Suppressor macrophage (primary cell): Measurements from ENCODE around the gene RLN3.
A peak's percentile ranks its signal among the peaks of the same experiment; 100 is the strongest.
"Not testable (repeated sequence)": the region's sequence is repeated elsewhere in the genome, so short reads cannot be mapped to it uniquely, and the experiment has no call there.

ENCODE experiments used
- DNase-seq, 4 experiments: peaks; one replicate each; pipeline ENCODE4 v3.0.0-alpha.2; 2020 to 2022

The RLN3 gene

DNA sequence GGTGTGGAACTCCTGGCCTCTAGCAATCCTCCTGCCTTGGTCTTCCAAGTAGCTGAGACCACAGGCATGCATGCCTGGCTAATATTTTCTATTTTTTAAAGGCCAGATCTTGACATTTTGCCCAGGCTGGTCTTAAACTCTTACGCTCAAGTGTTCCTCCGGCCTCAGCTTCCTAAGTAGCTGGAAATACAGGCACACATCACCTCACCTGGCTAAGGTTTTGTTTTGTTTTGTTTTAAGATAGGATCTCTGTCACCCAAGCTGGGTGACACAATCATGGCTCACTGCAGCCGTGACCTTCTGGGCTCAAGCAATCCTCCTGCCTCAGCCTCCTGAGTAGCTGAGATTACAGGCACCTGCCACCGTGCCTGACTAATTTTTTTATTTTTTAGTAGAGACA is 5.5 kb upstream of the RLN3 start:
- no peak for DNase-seq

DNA sequence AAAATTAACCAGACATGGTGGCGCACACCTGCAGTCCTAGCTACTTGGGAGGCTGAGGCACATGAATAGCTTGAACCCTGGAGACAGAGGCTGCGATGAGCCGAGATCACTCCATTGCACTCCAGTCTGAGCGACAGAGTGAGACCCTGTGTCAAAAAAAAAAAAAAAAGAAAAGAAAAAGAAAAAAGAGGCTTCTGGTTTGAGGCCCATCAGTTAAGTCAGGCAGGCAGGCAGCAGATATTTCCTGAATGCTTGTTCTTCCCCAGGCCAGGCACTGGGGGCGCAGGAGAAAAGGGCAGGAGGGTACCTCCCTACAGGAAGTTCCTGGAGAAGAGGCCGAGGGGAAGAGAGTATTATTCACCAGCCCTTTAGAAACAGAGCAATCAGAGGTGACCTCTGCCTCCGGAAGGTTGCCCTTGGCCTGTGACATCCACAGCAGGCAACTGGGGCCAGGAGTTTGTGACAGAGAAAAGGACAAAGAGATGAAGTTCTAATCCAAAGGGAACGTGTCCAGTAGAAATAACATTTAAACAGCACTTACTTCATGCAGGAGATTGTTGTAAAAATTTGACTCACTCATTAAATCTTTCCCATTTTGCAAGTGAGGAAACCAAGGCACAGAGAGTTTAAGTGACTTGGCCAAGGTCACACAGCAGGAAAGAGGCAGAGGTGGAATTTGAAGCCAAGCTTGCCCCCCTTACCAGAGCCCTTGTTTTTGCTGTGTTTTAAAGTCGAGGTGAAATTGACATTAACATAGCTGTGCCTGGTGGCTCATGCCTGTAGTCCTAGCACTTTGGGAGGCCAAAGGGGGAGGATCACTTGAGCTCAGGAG is 4.3 kb upstream of the RLN3 start:
- peak; percentile 79 to 91 (median 90) for DNase-seq

DNA sequence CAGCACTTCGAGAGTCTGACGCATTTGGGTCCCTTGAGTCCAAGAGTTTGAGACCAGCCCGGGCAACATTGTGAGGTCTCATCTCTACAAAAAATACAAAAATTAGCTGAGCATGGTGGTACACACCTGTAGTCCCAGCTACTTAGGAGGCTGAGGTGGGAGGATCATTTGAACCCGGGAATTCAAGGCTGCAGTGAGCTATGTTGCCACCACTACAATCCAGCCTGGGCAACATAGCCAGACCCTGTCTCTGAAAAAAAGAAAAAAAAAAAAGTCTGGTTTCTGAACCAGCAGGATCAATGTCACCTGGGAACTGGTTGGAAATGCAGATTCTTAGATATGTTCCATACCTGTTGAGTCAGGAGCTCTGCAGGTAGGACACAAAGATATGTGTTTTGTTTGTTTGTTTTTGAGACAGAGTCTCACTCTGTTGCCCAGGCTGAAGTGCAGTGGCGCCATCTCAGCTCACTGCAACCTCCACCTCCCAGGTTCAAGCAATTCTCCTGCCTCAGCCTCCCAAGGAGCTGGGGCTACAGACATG is 1.2 kb upstream of the RLN3 start:
- not testable (repeated sequence) for DNase-seq

DNA sequence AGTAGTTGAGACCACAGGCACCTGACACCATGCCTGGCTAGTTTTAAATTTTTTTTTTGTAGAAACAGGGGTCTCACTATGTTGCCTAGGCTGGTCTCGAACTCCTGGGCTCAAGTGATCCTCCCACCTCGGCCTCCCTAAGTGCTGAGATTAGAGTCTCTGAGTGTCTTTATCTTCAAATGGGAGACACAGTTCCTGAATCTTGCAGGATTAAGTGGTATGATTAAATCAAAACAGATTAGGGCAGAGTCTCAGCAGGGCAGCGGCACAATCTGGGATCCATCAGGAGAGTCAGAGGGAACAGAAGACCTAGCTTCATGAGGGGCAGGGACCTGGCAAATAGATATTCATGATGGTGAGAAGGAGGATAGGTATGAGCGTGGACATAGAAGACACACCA is 953 bp downstream of the RLN3 start:
- DNase-seq, result no peak

DNA sequence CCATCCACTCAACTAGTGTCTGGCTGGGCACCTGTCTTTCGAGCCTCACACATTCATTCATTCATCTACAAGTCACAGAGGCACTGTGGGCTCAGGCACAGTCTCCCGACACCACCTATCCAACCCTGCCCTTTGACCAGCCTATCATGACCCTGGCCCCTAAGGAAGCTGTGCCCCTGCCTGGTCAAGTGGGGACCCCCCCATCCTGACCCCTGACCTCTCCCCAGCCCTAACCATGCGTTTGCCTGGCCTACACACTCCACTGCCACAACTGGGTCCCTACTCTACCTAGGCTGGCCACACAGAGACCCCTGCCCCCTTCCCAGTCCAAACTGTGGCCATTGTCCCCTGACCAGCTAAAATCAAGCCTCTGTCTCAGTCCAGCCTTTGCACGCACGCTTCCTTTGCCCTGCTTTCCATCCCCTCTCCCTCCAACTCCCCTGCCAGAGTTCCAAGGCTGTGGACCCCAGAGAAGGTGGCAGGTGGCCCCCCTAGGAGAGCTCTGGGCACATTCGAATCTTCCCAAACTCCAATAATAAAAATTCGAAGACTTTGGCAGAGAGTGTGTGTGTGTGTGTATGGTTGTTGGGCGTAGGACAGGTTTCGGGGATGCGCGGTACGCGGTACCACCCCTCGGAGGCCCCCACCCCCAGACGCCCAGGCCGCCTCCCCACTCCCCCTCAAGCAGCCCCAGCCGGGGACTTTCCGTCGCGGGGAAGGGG is 3.2 kb downstream of the RLN3 start:
- DNase-seq, result no peak

DNA sequence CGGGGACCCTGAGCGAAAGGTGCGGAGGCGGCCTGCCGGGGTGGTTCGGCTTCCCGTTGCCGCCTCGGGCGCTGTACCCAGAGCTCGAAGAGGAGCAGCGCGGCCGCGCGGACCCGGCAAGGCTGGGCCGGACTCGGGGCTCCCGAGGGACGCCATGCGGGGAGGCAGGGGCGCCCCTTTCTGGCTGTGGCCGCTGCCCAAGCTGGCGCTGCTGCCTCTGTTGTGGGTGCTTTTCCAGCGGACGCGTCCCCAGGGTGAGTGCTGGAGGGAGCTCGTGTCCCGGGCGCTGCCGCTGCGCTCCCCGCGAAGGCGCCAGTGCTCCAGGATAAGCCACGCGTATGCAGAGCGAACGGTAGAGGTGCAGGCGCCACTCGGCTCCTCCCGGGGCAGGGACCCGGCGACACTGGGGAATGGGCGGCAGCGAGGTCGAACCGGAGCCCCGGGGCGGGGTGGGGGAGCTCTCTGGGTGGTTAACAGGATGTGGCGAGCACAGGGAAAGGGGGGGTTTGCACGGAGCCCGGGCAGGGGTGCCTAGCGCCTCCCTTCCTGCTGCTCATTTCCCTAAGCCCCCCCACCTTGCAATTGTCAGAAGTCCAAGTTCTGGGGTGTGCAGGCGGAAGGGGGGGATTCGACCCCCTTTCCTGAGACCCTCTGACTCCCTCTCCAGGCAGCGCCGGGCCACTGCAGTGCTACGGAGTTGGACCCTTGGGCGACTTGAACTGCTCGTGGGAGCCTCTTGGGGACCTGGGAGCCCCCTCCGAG is 4.0 kb downstream of the RLN3 start, which contains the start of gene IL27RA:
IL27RA (plus strand) TSS at position 44 of the 762 bp plus-strand sequence; CDS start at position 155, 111 bp downstream.
- DNase-seq, result peak; percentile 54 to 84 (median 68)

DNA sequence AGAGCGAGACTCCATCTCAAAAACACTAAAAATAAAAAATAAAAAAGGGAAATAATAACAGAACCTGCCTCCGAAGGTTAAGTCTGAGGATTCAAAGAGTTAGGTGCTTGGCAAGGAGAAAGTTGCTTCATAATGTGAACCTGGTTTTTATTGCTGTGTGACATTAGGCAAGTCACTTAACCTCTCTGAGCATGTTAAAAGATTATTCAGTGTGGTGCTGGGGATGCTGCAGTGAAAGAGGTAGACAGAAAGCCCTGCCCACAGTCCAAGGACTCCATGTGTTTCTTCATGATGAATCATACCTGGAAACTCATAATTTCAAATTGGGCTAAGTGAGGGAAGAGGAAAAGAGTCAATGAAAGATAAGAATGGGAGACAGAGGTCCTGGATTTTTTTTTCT is 6.0 kb downstream of the RLN3 start:
- no peak for DNase-seq

DNA sequence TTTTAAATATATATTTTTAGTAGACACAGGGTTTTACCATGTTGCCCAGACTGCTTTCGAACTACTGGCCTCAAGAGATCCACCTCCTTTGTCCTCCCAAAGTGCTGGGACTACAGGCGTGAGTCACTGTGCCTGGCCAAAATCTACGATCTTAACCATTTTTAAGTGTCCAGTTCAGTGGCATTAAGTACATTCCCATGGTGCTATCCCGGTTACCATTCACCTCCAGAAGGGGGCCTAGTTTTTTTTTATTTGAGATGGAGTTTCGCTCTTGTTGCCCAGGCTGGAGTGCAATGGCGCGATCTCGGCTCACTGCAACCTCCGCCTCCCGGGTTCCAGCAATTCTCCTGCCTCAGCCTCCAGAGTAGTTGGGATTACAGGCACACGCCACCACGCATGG is 7.2 kb downstream of the RLN3 start:
- not testable (repeated sequence) for DNase-seq

DNA sequence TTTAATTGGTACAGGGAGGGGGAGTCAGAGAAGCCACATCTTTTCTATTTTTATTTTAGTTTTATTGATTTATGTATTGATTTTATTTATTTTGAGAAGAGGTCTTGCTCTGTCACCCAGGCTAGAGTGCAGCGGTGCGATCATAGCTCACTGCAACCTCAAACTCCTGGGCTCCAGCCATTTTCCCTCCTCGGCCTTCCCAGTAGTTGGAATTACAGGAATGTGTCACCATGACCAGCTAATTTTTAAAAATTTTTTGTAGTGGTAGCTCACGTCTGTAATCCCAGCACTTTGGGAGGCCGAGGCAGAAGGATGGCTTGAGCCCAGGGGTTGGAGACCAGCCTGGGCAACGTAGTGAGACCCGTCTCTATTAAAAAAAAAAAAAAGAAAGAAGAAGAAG is 7.8 kb downstream of the RLN3 start:
- DNase-seq, result no peak

DNA sequence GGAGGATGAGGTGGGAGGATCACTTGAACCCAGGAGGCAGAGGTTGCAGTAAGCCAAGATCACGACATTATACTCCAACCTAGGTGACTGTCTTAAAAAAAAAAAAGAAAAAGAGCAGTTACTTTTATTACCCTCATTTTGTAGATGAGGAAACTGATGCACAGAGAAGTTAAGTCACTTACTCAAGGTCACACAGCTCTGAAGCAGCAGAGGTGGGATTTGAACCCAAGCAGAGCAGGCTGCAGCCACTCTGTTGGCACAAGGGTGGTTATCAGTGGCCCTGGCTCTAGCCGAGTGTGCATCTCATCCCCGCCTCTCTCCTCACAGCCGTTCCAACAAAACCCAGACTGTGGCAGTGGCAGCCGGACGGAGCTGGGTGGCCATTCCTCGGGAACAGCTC is 11.2 kb downstream of the RLN3 start:
- no peak for DNase-seq

DNA sequence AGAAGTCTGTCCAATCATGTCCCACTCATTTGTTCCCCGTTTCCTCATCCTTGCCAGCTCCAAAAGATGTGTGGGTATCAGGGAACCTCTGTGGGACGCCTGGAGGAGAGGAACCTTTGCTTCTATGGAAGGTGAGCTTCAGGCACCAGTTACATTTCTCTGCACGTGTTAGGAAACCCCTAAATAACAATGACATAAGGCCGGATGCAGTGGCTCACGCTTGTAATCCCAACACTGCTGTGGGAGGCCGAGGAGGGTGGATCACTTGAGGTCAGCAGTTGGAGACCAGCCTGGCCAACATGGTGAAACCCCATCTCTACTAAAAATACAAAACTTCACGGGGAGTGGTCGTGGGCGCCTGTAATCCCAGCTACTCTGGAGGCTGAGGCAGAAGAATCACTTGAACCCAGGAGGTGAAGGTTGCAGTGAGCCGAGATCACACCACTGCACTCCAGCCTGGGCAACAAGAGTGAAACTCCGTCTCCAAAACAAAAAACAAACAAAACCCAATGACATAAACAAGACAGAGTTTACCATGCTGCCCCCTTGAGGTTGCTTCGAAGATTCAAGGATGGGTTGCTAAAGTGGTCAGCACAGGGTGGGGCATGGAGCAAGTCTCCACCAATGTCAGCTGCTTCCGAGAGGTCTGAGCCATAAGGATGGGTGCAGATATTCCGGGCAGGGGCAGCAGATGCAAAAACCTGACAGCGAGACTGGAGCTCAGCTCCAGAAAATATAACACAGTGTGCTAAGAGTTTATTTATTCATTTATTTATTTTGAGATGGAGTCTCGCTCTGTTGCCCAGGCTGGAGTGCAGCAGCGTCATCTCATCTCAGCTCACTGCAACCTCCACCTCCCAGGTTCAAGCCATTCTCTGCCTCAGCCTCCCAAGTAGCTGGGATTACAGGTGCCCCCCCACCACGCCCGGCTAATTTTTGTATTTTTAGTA is 15.0 kb downstream of the RLN3 start:
- DNase-seq, result peak; percentile 74 to 80 (median 76)

DNA sequence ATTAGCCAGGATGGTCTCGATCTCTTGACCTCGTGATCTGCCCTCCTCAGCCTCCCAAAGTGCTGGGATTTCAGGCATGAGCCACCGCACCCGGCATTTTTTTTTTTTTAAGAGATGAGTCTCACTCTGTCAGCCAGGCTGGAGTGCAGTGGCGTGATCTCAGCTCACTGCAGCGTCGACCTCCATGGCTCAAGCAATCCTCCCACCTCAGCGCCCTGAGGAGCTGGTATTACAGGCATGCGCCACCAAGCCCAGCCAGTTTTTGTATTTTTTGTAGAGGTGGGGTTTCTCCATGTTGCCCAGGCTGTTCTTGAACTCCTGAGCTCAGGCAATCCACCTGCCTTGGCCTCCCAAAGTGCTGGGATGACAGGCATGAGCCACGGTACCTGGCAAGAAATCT is 19.9 kb downstream of the RLN3 start:
- not testable (repeated sequence) for DNase-seq

DNA sequence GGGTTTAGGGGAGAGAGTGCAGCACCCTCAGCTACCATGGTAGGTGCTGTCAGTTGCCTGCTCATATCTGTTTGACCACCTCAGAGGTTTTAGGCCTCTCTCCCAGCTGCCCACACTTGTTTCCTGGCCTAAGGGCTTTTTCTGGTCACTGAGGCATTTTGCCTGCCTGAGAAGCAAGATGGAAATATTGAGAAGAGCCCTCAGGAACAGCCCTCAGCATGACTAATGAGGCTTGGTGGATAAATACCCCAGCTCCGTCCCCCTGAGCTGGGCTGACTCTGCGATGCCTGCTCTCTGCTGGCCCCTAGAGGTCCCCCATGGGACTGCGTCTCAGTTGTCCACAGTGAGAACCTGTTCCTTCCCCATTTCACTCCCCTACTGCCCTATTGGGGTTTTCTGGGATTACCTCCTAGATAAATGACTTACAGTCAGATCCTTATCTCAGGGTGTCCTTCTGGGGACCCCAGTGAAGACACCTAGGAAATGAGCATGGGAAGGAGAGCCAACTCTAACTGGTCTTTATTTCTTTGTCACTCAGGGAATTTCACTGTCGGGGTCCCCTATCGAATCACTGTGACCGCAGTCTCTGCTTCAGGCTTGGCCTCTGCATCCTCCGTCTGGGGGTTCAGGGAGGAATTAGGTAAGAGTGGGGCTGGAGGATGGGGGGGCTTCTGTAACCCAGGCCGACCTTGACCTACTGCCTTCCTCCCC is 20.6 kb downstream of the RLN3 start:
- DNase-seq, result peak; percentile 78 to 86 (median 81)

DNA sequence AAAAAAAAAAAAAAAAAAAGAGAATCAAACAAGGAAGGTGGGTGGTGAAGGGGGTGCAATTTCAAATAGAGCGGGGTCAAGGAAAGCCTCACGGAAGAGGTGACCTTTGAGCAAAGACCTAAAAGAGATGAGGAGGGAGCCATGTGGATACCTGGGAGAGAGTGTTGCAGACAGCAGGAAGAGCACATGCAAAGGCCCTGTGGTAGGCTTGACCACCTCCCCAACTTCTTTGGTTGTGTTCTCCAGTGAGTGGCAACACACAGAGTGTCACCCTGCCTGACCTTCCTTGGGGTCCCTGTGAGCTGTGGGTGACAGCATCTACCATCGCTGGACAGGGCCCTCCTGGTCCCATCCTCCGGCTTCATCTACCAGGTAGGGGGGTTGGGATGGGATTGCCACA is 22.6 kb downstream of the RLN3 start:
- no peak for DNase-seq

DNA sequence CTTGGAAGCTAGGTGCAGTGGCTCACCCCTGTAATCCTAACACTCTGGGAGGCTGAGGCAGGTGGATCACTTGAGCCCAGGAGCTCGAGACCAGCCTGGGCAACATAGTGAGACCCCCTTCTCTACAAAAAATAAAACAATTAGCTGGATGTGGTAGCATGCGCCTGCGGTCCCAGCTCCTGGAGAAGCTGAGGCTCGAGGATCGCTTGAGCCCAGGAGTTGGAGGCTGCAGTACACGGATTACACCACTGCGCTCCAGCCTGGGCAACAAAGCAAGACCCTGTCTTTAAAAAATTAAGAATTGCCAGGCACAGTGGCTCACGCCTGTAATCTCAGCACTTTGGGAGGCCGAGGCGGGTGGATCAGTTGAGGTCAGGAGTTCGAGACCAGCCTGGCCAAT is 23.0 kb downstream of the RLN3 start:
- not testable (repeated sequence) for DNase-seq

DNA sequence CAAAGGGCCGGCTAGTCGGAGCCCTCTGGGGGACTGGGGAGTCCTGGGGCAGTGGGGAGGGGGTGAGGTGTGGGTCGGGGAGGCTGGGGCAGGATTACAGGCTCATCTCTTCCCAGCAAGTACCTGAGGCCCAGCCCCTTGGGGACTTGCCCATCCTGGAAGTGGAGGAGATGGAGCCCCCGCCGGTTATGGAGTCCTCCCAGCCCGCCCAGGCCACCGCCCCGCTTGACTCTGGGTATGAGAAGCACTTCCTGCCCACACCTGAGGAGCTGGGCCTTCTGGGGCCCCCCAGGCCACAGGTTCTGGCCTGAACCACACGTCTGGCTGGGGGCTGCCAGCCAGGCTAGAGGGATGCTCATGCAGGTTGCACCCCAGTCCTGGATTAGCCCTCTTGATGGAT is 24.0 kb downstream of the RLN3 start:
- DNase-seq, result no peak

DNA sequence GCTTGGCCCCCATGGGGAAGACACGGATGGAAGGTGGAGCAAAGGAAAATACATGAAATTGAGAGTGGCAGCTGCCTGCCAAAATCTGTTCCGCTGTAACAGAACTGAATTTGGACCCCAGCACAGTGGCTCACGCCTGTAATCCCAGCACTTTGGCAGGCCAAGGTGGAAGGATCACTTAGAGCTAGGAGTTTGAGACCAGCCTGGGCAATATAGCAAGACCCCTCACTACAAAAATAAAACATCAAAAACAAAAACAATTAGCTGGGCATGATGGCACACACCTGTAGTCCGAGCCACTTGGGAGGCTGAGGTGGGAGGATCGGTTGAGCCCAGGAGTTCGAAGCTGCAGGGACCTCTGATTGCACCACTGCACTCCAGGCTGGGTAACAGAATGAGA is 24.5 kb downstream of the RLN3 start:
- no peak for DNase-seq

DNA sequence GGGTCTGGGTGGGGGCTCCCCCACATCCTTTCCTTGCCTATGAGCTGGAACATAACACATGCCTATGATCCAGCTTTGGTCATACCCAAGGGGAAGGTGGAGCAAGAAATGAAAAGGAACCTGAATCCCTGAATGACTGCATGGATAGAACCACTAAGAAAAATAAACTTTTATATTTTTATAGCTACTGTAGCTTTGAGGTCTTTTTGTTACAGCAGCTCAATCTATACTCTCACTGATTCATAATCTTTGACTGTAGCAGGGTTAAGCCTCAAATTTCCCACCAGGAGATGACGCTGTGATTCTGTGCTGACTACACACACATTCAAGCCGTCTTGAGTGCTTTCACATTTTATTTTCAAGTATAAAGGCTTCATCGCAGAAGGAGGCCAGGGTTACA is 25.1 kb downstream of the RLN3 start:
- DNase-seq, result no peak

DNA sequence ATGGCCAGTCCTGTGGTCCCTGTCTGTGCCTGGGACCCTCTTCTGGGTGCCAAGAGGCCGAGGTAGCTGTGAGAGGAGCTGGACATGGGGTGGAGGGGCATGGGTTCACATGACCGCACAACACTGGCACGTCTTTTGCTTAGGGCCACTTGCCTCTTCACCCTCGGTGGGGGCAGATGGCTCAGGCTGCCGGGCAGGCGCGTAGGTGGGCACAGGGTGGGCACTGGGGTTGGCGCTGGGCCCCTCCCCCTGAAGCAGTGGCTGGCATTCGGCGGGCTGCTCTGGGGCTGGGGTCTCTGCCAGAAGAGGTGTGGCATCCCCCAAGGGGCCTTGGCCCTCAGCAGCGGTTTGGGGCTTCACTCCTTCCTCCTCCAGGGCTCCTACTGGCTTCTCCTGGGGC is 25.6 kb downstream of the RLN3 start:
- no peak for DNase-seq

DNA sequence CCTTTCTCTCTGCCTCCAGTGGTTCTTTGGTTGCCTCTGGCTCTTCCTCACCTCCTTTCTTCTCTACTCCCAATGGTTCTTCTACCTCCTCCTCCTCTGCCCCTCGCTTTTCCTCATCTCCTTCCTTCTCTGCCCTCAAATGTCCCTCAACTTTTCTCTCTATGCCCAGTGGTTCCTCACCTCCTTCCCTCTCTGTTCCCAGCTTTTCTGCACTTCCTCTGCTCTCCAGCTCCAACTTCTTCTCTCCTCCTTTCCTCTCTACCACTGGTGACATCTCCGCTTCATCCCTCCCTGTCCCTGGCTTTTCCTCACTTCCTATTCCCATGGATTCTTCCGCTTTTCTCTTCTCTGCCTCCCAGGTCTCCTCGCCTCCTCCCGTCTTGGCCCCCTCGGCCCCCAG is 26.2 kb downstream of the RLN3 start:
- DNase-seq, result no peak

DNA sequence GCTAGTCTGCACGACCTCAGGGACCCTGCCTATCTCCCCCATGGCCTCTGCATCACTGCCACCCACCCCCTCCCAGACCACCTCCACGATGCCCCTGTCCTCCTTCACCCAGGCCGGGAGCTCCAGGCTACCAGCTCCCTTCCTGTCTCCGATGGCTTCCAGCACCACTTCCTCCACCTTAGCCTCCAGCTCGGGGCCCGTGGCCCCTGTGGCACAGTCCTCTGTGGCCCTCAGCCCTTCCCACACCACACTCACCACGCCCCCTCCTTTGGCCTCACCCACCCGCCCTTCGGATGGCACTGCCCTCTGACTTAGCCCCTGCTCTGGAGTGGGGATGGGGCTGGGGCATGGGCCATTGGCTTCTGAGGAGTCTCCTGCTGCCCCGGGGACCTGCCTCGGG is 26.8 kb downstream of the RLN3 start:
- DNase-seq, result no peak
